Fibroblast of lung (primary cell): ENCODE measurements around the gene FAM222B. TPM values are rescaled to one million over a fixed set of nuclear protein-coding genes. Genes with fewer than 3 reads are reported as not detected.

Source experiments
- DNase-seq, 2 donors: peaks; one replicate each; pipeline versions ENCODE4 v3.0.0 to v3.0.0-alpha.2; 2010; ENCODE audit warnings: low read depth in 2 of 2
- H2AFZ ChIP-seq: 2 replicates; pipeline ENCODE4 v1.5.1; 2012; ENCODE audit warnings: low read length, control low read depth, inconsistent platforms
- H3K27ac ChIP-seq: 2 replicates; pipeline ENCODE4 v1.5.1; 2011; ENCODE audit warnings: low read length, control low read depth; ENCODE audit not compliant: insufficient read depth
- H3K27me3 ChIP-seq: 2 replicates; pipeline ENCODE4 v1.5.1; 2011; ENCODE audit warnings: mild to moderate bottlenecking, low read length; ENCODE audit not compliant: control insufficient read depth, insufficient read depth
- H3K36me3 ChIP-seq: 2 replicates; pipeline ENCODE4 v1.5.1; 2011; ENCODE audit warnings: low read length; ENCODE audit not compliant: control insufficient read depth, insufficient read depth
- H3K4me1 ChIP-seq: 2 replicates; pipeline ENCODE4 v1.5.1; 2011; ENCODE audit warnings: low read length; ENCODE audit not compliant: control insufficient read depth, insufficient read depth; ENCODE audit errors: extremely low read depth
- H3K4me2 ChIP-seq: 2 replicates; pipeline ENCODE4 v1.5.1; 2011; ENCODE audit warnings: low read length, control low read depth; ENCODE audit not compliant: insufficient read depth; ENCODE audit errors: extremely low read depth
- H3K4me3 ChIP-seq, 4 experiments: fragments of 200-600 bp in 1 of 4; sonication (generic) in 1 of 4; replicated peaks in 1 of 4; 2 replicates each; pipeline ENCODE4 v1.5.1; 2011 to 2016; ENCODE audit warnings: low read length in 4 of 4, low read depth in 3 of 4, mild to moderate bottlenecking in 3 of 4, control low read depth in 2 of 4, inconsistent platforms in 1 of 4, mixed read lengths in 1 of 4; ENCODE audit not compliant: insufficient read depth in 1 of 4; ENCODE audit errors: control extremely low read depth in 1 of 4
- H3K79me2 ChIP-seq: 2 replicates; pipeline ENCODE4 v1.5.1; 2012; ENCODE audit warnings: mild to moderate bottlenecking, low read length, inconsistent platforms; ENCODE audit not compliant: control insufficient read depth, insufficient read depth
- H3K9ac ChIP-seq: 2 replicates; pipeline ENCODE4 v1.5.1; 2011; ENCODE audit warnings: mild to moderate bottlenecking, low read length, control low read depth; ENCODE audit not compliant: insufficient read depth
- H3K9me3 ChIP-seq: 2 replicates; pipeline ENCODE4 v1.5.1; 2012; ENCODE audit warnings: low read depth, low read length; ENCODE audit not compliant: control insufficient read depth, insufficient read depth
- H4K20me1 ChIP-seq: 2 replicates; pipeline ENCODE4 v1.5.1; 2011; ENCODE audit warnings: low read length; ENCODE audit not compliant: control insufficient read depth, insufficient read depth; ENCODE audit errors: extremely low read depth
- CTCF ChIP-seq, 2 donors: IDR thresholded peaks in 1 of 2; conservative IDR thresholded peaks in 1 of 2; 1 replicate in 1 of 2; 2 replicates in 1 of 2; pipeline ENCODE4 v1.5.1; 2011 to 2012; ENCODE audit warnings: low read length in 2 of 2, control low read depth in 1 of 2, inconsistent platforms in 1 of 2, low read depth in 1 of 2, mild to moderate bottlenecking in 1 of 2
- EZH2 ChIP-seq: IDR thresholded peaks from 2 replicates; pipeline ENCODE4 v1.5.1; 2012; ENCODE audit warnings: low read length, control low read depth, mild to moderate bottlenecking; ENCODE audit errors: missing control alignments
- polyA plus RNA-seq, 2 donors: library from polyadenylated mRNA; depleted of rRNA in 1 of 2; stranded (reverse) in 1 of 2; unstranded in 1 of 2; fragments of >200 nt; gene quantifications; 2 replicates each; pipeline ENCODE4 v1.2.1, GENCODE V29; 2011 to 2012; ENCODE audit warnings: missing spikeins in 1 of 2
- total RNA-seq: library from RNA; depleted of rRNA; stranded (reverse); fragments of >200 nt; gene quantifications from 2 replicates; pipeline ENCODE4 v1.2.1, GENCODE V29; 2014

Gene FAM222B
- total and polyA plus RNA-seq, 2 donors (not counting 1 experiment from before 2014, with no cell fraction given): 2.8 to 9.0 TPM

GRCh38 chr17:28719021-28719433, 123.6 kb downstream of the FAM222B start:
- H3K79me2 ChIP-seq: peaks cover 60% of the 10 kb centered on the region
- H2AFZ ChIP-seq: no peak overlapping the region
- no peaks in the 10 kb centered on the region for H3K27me3 ChIP-seq
- peak overlapping the region; percentile 2 to 89 (median 44) for H3K4me3 ChIP-seq
- TF ChIP-seq EZH2 (no peak), CTCF (conservative IDR thresholded peaks at IDR 0.05 in 1 of 2, IDR thresholded peaks at IDR 0.05 in 1 of 2; ENCODE audit: low read depth in 1 of 2, low read length in 2 of 2) (no peak)
- DNase-seq: no peak
- H3K36me3 ChIP-seq: peaks cover 26% of the 10 kb centered on the region
- no peaks in the 10 kb centered on the region for H4K20me1 ChIP-seq
- peak overlapping the region; percentile 32 for H3K9ac ChIP-seq
- H3K9me3 ChIP-seq: no peaks in the 10 kb centered on the region
- H3K27ac ChIP-seq: peak overlapping the region; percentile 88
- H3K4me2 ChIP-seq: peak overlapping the region; percentile 80
- peaks cover 10% of the 10 kb centered on the region for H3K4me1 ChIP-seq

GRCh38 chr17:28718333-28719020, 124.1 kb downstream of the FAM222B start:
- peak overlapping the region; percentile 88 for H3K27ac ChIP-seq
- H4K20me1 ChIP-seq: no peaks in the 10 kb centered on the region
- H3K4me3 ChIP-seq: peak overlapping the region; percentile 21 to 75 (median 47)
- no peak overlapping the region for H2AFZ ChIP-seq
- H3K79me2 ChIP-seq: peaks cover 60% of the 10 kb centered on the region
- H3K27me3 ChIP-seq: no peaks in the 10 kb centered on the region
- no peaks in the 10 kb centered on the region for H3K9me3 ChIP-seq
- H3K36me3 ChIP-seq: peaks cover 28% of the 10 kb centered on the region
- peaks cover 10% of the 10 kb centered on the region for H3K4me1 ChIP-seq
- TF ChIP-seq CTCF (conservative IDR thresholded peaks at IDR 0.05 in 1 of 2, IDR thresholded peaks at IDR 0.05 in 1 of 2; ENCODE audit: low read depth in 1 of 2, low read length in 2 of 2) (no peak), EZH2 (no peak)
- DNase-seq: no peak
- peak overlapping the region; percentile 79 for H3K4me2 ChIP-seq
- H3K9ac ChIP-seq: peak overlapping the region; percentile 27

- Histone ChIP-seq H3K79me2 (peaks cover 54% of the 10 kb centered on the region), H3K9me3 (no peaks in the 10 kb centered on the region), H3K4me1 (peaks cover 11% of the 10 kb centered on the region), H4K20me1 (no peaks in the 10 kb centered on the region), H3K4me2 (peak within 1 kb of the TSS; percentile 88), H3K4me3 (peak within 1 kb of the TSS; percentile 75 to 86 (median 84)), H3K27me3 (no peaks in the 10 kb centered on the region), H3K36me3 (peaks cover 29% of the 10 kb centered on the region), H3K27ac (peak within 1 kb of the TSS; percentile 88), H3K9ac (peak within 1 kb of the TSS; percentile 91), H2AFZ (no peak within 1 kb of the TSS)
- peak; percentile 91 to 92 for DNase-seq
- peak; percentile 16 to 19 for TF ChIP-seq CTCF (conservative IDR thresholded peaks at IDR 0.05 in 1 of 2, IDR thresholded peaks at IDR 0.05 in 1 of 2; ENCODE audit: low read depth in 1 of 2, low read length in 2 of 2)
- TF ChIP-seq EZH2: no peak
These were observed 124.8 kb downstream of the FAM222B start, which contains the start of gene RAB34 for GRCh38 chr17:28717578-28718332. Gene RAB34 (minus strand): TSS chr17:28717868. CDS start chr17:28717266, 602 bp downstream.
